Right lung (tissue), 5 donors: ENCODE measurements around the gene NCKAP1. TPM values are rescaled to one million over a fixed set of nuclear protein-coding genes. Genes with fewer than 3 reads are reported as not detected.
"Not testable (repeated sequence)": the region's sequence is repeated elsewhere in the genome, so short reads cannot be mapped to it uniquely, and the experiment has no call there.

Experiments
- DNase-seq, 2 donors: peaks; one replicate each; pipeline ENCODE4 v3.0.0-alpha.2; 2013
- polyA plus RNA-seq, 5 donors: library from polyadenylated mRNA; unstranded; fragments of 120-200 nt; gene quantifications; one replicate each; pipeline versions ENCODE4 v1.2.1 to v1.2.3, GENCODE V29; 2013; ENCODE audit warnings: inconsistent platforms in 1 of 5, low replicate concordance in 1 of 5; ENCODE audit not compliant: insufficient read length in 5 of 5, insufficient read depth in 1 of 5

Gene NCKAP1
- polyA plus RNA-seq, 5 donors = 86.0 to 126 (median 116) TPM

- DNase-seq = peak; percentile 52 to 71
Observed at GRCh38 chr2:183037553-183038340, 510 bp downstream of the NCKAP1 start.

- DNase-seq = peak in 1 of 2 donors; percentile 7
Observed at GRCh38 chr2:183037074-183037552, 1.1 kb downstream of the NCKAP1 start.

- DNase-seq = no peak
Observed at GRCh38 chr2:183035954-183036669, 2.1 kb downstream of the NCKAP1 start.

- DNase-seq = peak; percentile 12 to 16
Observed at GRCh38 chr2:183035298-183035953, 2.8 kb downstream of the NCKAP1 start.

- DNase-seq = no peak
Observed at GRCh38 chr2:183034806-183035205, 3.5 kb downstream of the NCKAP1 start.

GRCh38 chr2:183033951-183034350 lies 4.3 kb downstream of the NCKAP1 start:
- DNase-seq = no peak

- no peak for DNase-seq
Observed at GRCh38 chr2:183031911-183032794, 6.1 kb downstream of the NCKAP1 start.

- no peak for DNase-seq
Observed at GRCh38 chr2:183029219-183029618, 9.0 kb downstream of the NCKAP1 start.

- DNase-seq = no peak
Observed at GRCh38 chr2:183028108-183028507, 10.1 kb downstream of the NCKAP1 start.

- DNase-seq = no peak
Observed at GRCh38 chr2:183027443-183027842, 10.8 kb downstream of the NCKAP1 start.

GRCh38 chr2:183026424-183026823 lies 11.8 kb downstream of the NCKAP1 start:
- no peak for DNase-seq

- no peak for DNase-seq
Observed at GRCh38 chr2:183025993-183026392, 12.3 kb downstream of the NCKAP1 start.

- DNase-seq = peak; percentile 16 to 20
Observed at GRCh38 chr2:183024339-183025095, 13.7 kb downstream of the NCKAP1 start.

GRCh38 chr2:183022711-183023110 lies 15.5 kb downstream of the NCKAP1 start:
- no peak for DNase-seq

GRCh38 chr2:183021613-183022012 lies 16.6 kb downstream of the NCKAP1 start:
- no peak for DNase-seq

GRCh38 chr2:183019718-183020442 lies 18.4 kb downstream of the NCKAP1 start:
- DNase-seq = no peak

GRCh38 chr2:183017845-183018244 lies 20.4 kb downstream of the NCKAP1 start:
- DNase-seq = not testable (repeated sequence)

GRCh38 chr2:183014005-183014404 lies 24.3 kb downstream of the NCKAP1 start:
- DNase-seq = no peak

- DNase-seq = no peak
Observed at GRCh38 chr2:183011743-183012142, 26.5 kb downstream of the NCKAP1 start.

- DNase-seq = no peak
Observed at GRCh38 chr2:183010112-183010511, 28.1 kb downstream of the NCKAP1 start.
